ENCODE results near the gene RBSN. TPM values are rescaled to one million over a fixed set of nuclear protein-coding genes. Genes with fewer than 3 reads are reported as not detected.

RBSN gene
- total RNA-seq, 2 donors from 2014 or later, result 18.5 to 22.2 TPM

- no peaks in the 10 kb centered on the region for H3K9me3 ChIP-seq
- TF ChIP-seq, protein P1, sequence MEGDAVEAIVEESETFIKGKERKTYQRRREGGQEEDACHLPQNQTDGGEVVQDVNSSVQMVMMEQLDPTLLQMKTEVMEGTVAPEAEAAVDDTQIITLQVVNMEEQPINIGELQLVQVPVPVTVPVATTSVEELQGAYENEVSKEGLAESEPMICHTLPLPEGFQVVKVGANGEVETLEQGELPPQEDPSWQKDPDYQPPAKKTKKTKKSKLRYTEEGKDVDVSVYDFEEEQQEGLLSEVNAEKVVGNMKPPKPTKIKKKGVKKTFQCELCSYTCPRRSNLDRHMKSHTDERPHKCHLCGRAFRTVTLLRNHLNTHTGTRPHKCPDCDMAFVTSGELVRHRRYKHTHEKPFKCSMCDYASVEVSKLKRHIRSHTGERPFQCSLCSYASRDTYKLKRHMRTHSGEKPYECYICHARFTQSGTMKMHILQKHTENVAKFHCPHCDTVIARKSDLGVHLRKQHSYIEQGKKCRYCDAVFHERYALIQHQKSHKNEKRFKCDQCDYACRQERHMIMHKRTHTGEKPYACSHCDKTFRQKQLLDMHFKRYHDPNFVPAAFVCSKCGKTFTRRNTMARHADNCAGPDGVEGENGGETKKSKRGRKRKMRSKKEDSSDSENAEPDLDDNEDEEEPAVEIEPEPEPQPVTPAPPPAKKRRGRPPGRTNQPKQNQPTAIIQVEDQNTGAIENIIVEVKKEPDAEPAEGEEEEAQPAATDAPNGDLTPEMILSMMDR (IDR thresholded peaks at IDR 0.05), result no peak
- H3K36me3 ChIP-seq, result no peaks in the 10 kb centered on the region
- H3K4me3 ChIP-seq, result no peak overlapping the region
- no peaks in the 10 kb centered on the region for H3K27me3 ChIP-seq
- peaks cover 0 to 13% of the 10 kb centered on the region in 2 donors for H3K4me1 ChIP-seq
- DNase-seq (ENCODE audit: low spot score), result no peak
- H3K27ac ChIP-seq, result no peak overlapping the region
Measured at GRCh38 chr3:15107075-15107947, 8.4 kb upstream of the RBSN start.

DNA sequence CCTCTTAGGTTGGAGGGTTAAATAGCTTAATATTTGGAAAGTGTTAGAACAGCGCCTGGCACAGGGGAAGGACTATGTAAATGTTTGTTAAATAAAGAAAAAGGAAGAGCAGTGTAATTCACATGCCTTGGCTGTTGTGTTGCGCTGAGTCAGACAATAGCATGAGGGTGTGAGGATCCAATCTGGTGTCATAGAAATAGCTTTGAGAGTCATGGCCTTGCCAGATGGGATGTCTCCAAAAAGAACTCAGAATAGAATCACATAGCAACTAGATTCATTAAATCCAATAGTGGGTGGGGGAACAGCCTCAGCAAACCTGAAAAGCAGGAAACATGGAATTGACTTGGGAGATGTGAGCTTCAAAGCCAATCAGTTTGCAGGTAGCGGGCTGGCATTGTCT is 3.9 kb upstream of the RBSN start:
- H3K27ac ChIP-seq, result peak overlapping the region; percentile 82 to 92
- no peaks in the 10 kb centered on the region for H3K9me3 ChIP-seq
- peaks cover 0 to 28% of the 10 kb centered on the region in 2 donors for H3K4me1 ChIP-seq
- TF ChIP-seq, protein P1 (IDR thresholded peaks at IDR 0.05), result no peak
- H3K4me3 ChIP-seq, result no peak overlapping the region
- no peak for DNase-seq (ENCODE audit: low spot score)
- no peaks in the 10 kb centered on the region for H3K36me3 ChIP-seq
- H3K27me3 ChIP-seq, result no peaks in the 10 kb centered on the region

GRCh38 chr3:15102256-15102655 is 3.3 kb upstream of the RBSN start:
- no peaks in the 10 kb centered on the region for H3K27me3 ChIP-seq
- H3K4me1 ChIP-seq, result peaks cover 0 to 31% of the 10 kb centered on the region in 2 donors
- DNase-seq (ENCODE audit: low spot score), result peak; percentile 71
- H3K4me3 ChIP-seq, result no peak overlapping the region
- no peaks in the 10 kb centered on the region for H3K9me3 ChIP-seq
- no peaks in the 10 kb centered on the region for H3K36me3 ChIP-seq
- TF ChIP-seq, protein P1 (IDR thresholded peaks at IDR 0.05), result no peak
- H3K27ac ChIP-seq, result peak overlapping the region; percentile 82 to 92

DNA sequence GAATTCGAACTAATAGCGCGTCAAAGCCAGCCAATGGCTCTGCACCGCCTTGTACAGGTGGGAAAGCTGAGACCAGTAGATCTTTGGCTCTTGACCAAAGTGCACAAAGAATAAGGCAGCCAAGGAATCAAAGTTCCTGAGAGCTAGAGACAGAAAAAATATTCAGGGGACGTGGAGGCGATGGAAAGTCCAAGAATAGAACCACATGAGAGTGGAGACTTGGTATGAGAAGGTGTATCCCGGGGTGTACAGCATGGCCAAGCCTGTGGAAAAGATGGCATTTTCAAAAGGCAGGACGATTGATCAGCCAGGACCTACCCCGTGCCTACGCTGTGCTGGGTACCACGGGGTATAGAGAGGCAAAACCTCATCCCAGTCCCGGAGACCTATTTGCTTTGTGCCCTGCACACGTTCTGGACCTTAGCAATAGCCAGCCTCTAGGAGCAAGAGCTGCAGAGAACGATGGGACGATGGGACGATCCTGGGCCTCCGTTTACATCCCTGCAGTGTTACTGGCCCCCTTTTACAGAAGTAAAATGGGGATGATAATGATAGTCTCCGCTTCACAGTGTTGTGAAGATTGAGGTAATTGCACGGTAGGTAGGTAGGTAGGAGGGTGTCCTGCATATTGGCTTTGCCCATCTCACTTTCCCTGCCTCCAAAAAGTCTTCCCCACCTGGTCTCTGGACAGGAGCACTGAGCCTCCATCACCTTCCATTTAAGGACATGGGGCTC is 583 bp upstream of the RBSN start:
- no peaks in the 10 kb centered on the region for H3K9me3 ChIP-seq
- no peak for DNase-seq (ENCODE audit: low spot score)
- H3K4me3 ChIP-seq, result peak overlapping the region; percentile 84 to 94
- TF ChIP-seq, protein P1 (IDR thresholded peaks at IDR 0.05), result no peak
- H3K36me3 ChIP-seq, result peaks cover 19% of the 10 kb centered on the region
- peaks cover 0 to 31% of the 10 kb centered on the region in 2 donors for H3K4me1 ChIP-seq
- no peaks in the 10 kb centered on the region for H3K27me3 ChIP-seq
- H3K27ac ChIP-seq, result peak overlapping the region; percentile 71 to 89

DNA sequence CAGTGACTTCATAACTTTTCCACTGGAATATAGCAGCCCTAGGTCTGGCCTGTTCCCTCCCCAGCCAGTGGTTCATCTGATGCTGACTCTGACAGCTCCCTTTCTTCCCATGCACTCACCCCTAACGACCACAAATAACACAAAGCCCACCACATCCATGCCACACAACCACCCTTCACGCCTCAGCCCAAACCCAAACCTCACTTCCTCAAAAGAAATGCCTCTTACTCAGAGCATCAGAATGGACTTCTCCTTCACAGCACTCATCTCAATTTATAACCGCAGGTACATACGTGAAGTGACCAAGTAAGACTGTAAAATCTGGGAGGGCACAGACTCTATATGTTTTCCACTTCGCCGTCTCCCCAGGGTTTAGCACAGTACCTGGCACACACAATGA is 1.1 kb downstream of the RBSN start:
- DNase-seq (ENCODE audit: low spot score), result no peak
- no peaks in the 10 kb centered on the region for H3K9me3 ChIP-seq
- TF ChIP-seq, protein P1 (IDR thresholded peaks at IDR 0.05), result no peak
- H3K4me3 ChIP-seq, result peak overlapping the region; percentile 84 to 94
- peaks cover 33% of the 10 kb centered on the region for H3K36me3 ChIP-seq
- no peak overlapping the region for H3K27ac ChIP-seq
- no peaks in the 10 kb centered on the region for H3K27me3 ChIP-seq
- peaks cover 0 to 26% of the 10 kb centered on the region in 2 donors for H3K4me1 ChIP-seq
